Motor neuron (in vitro differentiated cells): ENCODE data around the gene NOS1. TPM values are rescaled to one million over a fixed set of nuclear protein-coding genes. Genes with fewer than 3 reads are reported as not detected.
A peak's percentile ranks its signal among the peaks of the same experiment; 100 is the strongest.
"Not testable (repeated sequence)": the region's sequence is repeated elsewhere in the genome, so short reads cannot be mapped to it uniquely, and the experiment has no call there.

ENCODE experiments used
- ATAC-seq, 8 experiments: fragments of 200-7000 bp; cut with Tn5 transposase; replicated peaks in 6 of 8; 2 replicates each; pipeline ENCODE4 v1.8.0; 2021; ENCODE audit warnings: mild to moderate bottlenecking in 8 of 8, moderate library complexity in 8 of 8
- H3K27ac ChIP-seq, 2 donors: fragments of 250-450 bp; sonication (Bioruptor Pico); 2 replicates each; pipeline ENCODE4 v1.9.0; 2021; ENCODE audit warnings: antibody characterized with exemption in 2 of 2, mild to moderate bottlenecking in 2 of 2, moderate library complexity in 1 of 2
- H3K4me1 ChIP-seq, 2 donors: fragments of 250-450 bp; sonication (Bioruptor Pico); replicated peaks in 1 of 2; 2 replicates each; pipeline ENCODE4 v1.6.1; 2021; ENCODE audit warnings: antibody characterized with exemption in 2 of 2, mild to moderate bottlenecking in 2 of 2, moderate library complexity in 1 of 2
- H3K4me3 ChIP-seq, 5 donors: fragments of 250-450 bp; sonication (Bioruptor Pico); 2 replicates each; pipeline ENCODE4 v1.9.0; 2021; ENCODE audit warnings: antibody characterized with exemption in 5 of 5, mild to moderate bottlenecking in 5 of 5, moderate library complexity in 4 of 5
- WGBS, 10 experiments: fragments of 450-650 bp; shearing (Covaris generic); methylation state at CpG; one replicate each; pipeline ENCODE4 v1.0.0; 2022; 5-methylcytosine and 5-hydroxymethylcytosine counted together
- in situ Hi-C, 9 experiments: fragments of 400-800 bp; cut with MboI; loops; one replicate each; pipeline ENCODE4 v1.15.0; 2021; ENCODE audit warnings: low sequenced_read_pairs in 9 of 9, low pct_unique_long_range_greater_than_20kb in 2 of 9; ENCODE audit not compliant: unreplicated experiment in 9 of 9
- total RNA-seq, 8 experiments: library from RNA; unstranded; fragments of 300-600 nt; gene quantifications; 2 replicates each; pipeline versions ENCODE4 v1.2.3 to v1.2.4, GENCODE V29; 2022

NOS1 gene
- total RNA-seq, 8 experiments from 2014 or later: 0.10 to 3.1 (median 0.33) TPM; not detected in 1

- in situ Hi-C loops: loop anchor here in 3 of 9 experiments (25.0 kb wide), 2 partner anchors 353 to 603 kb away; no protein-coding TSS in a partner anchor
- H3K4me3 ChIP-seq: no peak overlapping the region
- no peak overlapping the region for H3K27ac ChIP-seq
- ATAC-seq: no peak
- WGBS, 10 experiments: 0 to 100% (median 96%) methylated on average over 1 to 11 of the region's 15 CpGs; no CpG with 5 or more reads in 2 of the 10 experiments
- no peaks in the 10 kb centered on the region for H3K4me1 ChIP-seq
Observed at GRCh38 chr12:117234441-117234840, 127.0 kb downstream of the NOS1 start.

- 0 to 91% (median 68%) methylated on average over 1 to 8 of the region's 11 CpGs; no CpG with 5 or more reads in 3 of the 10 experiments for WGBS, 10 experiments
- in situ Hi-C loops: loop anchor here in 3 of 9 experiments (25.0 kb wide), 2 partner anchors 356 to 606 kb away; no protein-coding TSS in a partner anchor
- no peak for ATAC-seq
- Histone ChIP-seq H3K4me3 (no peak overlapping the region), H3K27ac (no peak overlapping the region), H3K4me1 (no peaks in the 10 kb centered on the region)
Observed at GRCh38 chr12:117231750-117232149, 129.7 kb downstream of the NOS1 start.

- no peaks in the 10 kb centered on the region for H3K4me1 ChIP-seq
- in situ Hi-C loops: loop anchor here in 3 of 9 experiments (25.0 kb wide), 2 partner anchors 359 to 609 kb away; no protein-coding TSS in a partner anchor
- peak; percentile 36 to 98 (median 50) for ATAC-seq
- H3K4me3 ChIP-seq: no peak overlapping the region
- 31 to 83% (median 66%) methylated on average over 1 to 2 of the region's 2 CpGs; no CpG with 5 or more reads in 5 of the 10 experiments for WGBS, 10 experiments
- H3K27ac ChIP-seq: no peak overlapping the region
Observed at GRCh38 chr12:117228239-117228638, 133.2 kb downstream of the NOS1 start.

- WGBS, 10 experiments: 13 to 71% (median 47%) methylated on average over 1 to 7 of the region's 12 CpGs; no CpG with 5 or more reads in 3 of the 10 experiments
- no peaks in the 10 kb centered on the region for H3K4me1 ChIP-seq
- H3K27ac ChIP-seq: no peak overlapping the region
- no peak overlapping the region for H3K4me3 ChIP-seq
- ATAC-seq: no peak
- in situ Hi-C loops: loop anchor here in 3 of 9 experiments (25.0 kb wide), 2 partner anchors 360 to 610 kb away; no protein-coding TSS in a partner anchor
Observed at GRCh38 chr12:117227000-117227653, 134.3 kb downstream of the NOS1 start.

DNA sequence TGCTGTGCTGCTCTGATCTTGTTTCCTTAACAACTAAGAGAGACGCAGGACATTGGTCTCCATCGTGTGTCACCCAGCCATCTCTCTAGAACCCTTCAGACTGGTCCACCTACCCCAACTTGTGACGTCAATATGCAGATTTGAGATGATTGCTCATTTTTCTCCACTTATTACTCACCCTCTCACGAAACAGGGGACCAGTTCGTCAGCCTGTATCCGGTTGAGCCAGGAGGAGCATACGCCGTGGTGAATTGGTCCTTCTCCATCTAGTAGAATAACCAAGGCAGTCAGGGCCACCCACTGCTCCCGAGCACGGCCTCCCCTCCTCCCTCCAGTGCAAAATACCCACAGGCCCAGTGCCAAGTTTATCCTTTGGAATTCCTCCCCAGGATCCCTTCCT lies 134.9 kb downstream of the NOS1 start:
- WGBS, 10 experiments: 33 to 100% (median 55%) methylated on average over 1 to 4 of the region's 10 CpGs; no CpG with 5 or more reads in 4 of the 10 experiments
- H3K4me3 ChIP-seq: no peak overlapping the region
- no peak for ATAC-seq
- no peak overlapping the region for H3K27ac ChIP-seq
- in situ Hi-C loops: loop anchor here in 3 of 9 experiments (25.0 kb wide), 2 partner anchors 361 to 611 kb away; no protein-coding TSS in a partner anchor
- no peaks in the 10 kb centered on the region for H3K4me1 ChIP-seq

DNA sequence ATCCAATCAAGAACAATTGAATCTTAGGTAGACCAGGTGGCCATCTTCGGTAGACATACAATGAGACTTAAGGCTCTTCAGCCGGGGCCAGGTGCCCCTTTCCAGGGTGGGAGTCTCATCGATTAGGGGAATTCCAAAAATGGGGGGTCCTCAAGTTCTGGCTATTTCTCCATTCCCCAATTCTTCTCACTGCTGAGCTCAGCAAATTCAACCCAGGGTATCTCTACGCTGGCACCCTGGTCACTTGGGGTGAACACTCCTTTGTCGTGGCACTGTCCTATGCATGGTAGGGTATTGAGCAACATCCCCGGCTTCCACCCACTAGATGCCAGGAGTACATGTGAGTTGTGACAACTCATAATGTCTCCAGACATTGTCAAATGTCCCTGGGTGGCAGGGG lies 136.2 kb downstream of the NOS1 start:
- Histone ChIP-seq H3K4me3 (no peak overlapping the region), H3K27ac (no peak overlapping the region), H3K4me1 (no peaks in the 10 kb centered on the region)
- WGBS, 10 experiments: 57 to 100% (median 59%) methylated on average over 1 to 2 of the region's 6 CpGs; no CpG with 5 or more reads in 6 of the 10 experiments
- ATAC-seq: no peak
- in situ Hi-C loops: loop anchor here in 3 of 9 experiments (25.0 kb wide), 2 partner anchors 362 to 612 kb away; no protein-coding TSS in a partner anchor

GRCh38 chr12:117220947-117221346 lies 140.5 kb downstream of the NOS1 start:
- not testable (repeated sequence) for H3K4me1 ChIP-seq, H3K27ac ChIP-seq, ATAC-seq, H3K4me3 ChIP-seq
- WGBS, 10 experiments: 40 to 100% (median 76%) methylated on average over 1 to 3 of the region's 5 CpGs; no CpG with 5 or more reads in 3 of the 10 experiments
- in situ Hi-C loops: loop anchor here in 5 of 9 experiments (25.0 kb wide), 3 partner anchors 616 to 1141 kb away; partner anchors contain the start of gene TAOK3 (in 1 of the 5)

GRCh38 chr12:117218149-117218548 lies 143.3 kb downstream of the NOS1 start:
- no peak for ATAC-seq
- no peak overlapping the region for H3K27ac ChIP-seq
- H3K4me1 ChIP-seq: no peaks in the 10 kb centered on the region
- 0 to 87% (median 74%) methylated on average over 1 to 7 of the region's 7 CpGs; no CpG with 5 or more reads in 5 of the 10 experiments for WGBS, 10 experiments
- in situ Hi-C loops: loop anchor here in 6 of 9 experiments (10.0 to 25.0 kb wide), 4 partner anchors 619 to 1144 kb away; partner anchors contain the start of gene TAOK3 (in 1 of the 6)
- H3K4me3 ChIP-seq: no peak overlapping the region

- ATAC-seq: no peak
- Histone ChIP-seq H3K4me3 (no peak overlapping the region), H3K4me1 (no peaks in the 10 kb centered on the region), H3K27ac (no peak overlapping the region)
- in situ Hi-C loops: loop anchor here in 6 of 9 experiments (10.0 to 25.0 kb wide), 4 partner anchors 621 to 1146 kb away; partner anchors contain the start of gene TAOK3 (in 1 of the 6)
- WGBS, 10 experiments: 0 to 95% (median 67%) methylated on average over 1 to 5 of the region's 5 CpGs; no CpG with 5 or more reads in 3 of the 10 experiments
Observed at GRCh38 chr12:117216686-117217085, 144.7 kb downstream of the NOS1 start.

DNA sequence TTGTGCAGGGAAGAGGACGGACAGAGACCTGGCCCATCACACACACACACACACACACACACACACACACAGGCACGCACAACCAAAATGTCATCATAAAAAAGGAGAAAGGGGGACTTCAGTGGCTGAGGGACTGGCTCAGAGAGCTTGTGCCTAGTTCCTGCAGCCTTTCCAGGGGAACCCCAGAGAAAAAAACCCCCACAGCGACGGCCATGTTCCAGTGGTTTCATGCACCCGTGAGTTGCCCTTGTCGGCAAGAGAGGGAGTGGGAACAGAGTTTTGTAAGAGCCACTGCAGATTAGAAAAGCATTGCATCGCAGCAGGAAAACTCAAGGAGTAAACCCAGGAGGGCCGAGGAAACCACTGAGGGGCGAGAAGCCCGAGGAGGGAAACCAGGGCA lies 146.6 kb downstream of the NOS1 start:
- WGBS, 10 experiments: 7 to 100% (median 74%) methylated on average over 1 to 5 of the region's 10 CpGs; no CpG with 5 or more reads in 2 of the 10 experiments
- no peak for ATAC-seq
- Histone ChIP-seq H3K4me1 (no peaks in the 10 kb centered on the region), H3K4me3 (no peak overlapping the region), H3K27ac (no peak overlapping the region)
- in situ Hi-C loops: loop anchor here in 6 of 9 experiments (10.0 to 25.0 kb wide), 4 partner anchors 623 to 1148 kb away; partner anchors contain the start of gene TAOK3 (in 1 of the 6)

DNA sequence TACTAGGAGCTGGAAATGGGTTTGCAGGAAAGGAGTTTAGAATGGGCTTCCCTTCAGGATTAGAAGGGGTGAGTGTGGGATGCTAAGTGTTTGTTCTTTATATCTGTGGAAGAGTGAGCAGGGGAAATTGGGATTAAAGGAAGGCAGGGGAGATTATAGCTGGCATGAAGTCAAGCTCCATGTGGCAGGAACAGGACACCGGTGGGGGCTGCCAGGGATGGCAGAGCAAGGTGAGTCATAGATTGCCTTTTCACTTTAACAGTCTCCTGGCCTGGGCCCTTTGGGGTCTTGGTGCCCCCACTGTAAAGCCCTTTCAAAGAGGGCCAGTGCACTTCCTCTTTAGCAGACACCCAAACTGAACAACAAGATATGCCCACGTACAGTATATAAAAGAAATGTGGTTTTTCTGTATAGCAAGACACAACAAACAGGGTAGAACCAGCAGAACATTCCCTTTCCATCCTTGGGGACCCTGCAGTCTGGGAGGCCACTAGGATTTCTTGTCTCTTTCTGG lies 148.1 kb downstream of the NOS1 start:
- Histone ChIP-seq H3K27ac (no peak overlapping the region), H3K4me1 (no peaks in the 10 kb centered on the region), H3K4me3 (no peak overlapping the region)
- WGBS, 10 experiments: 0 to 75% (median 60%) methylated on average over 1 to 2 of the region's 2 CpGs; no CpG with 5 or more reads in 5 of the 10 experiments
- no peak for ATAC-seq
- in situ Hi-C loops: loop anchor here in 6 of 9 experiments (10.0 to 25.0 kb wide), 4 partner anchors 624 to 1149 kb away; partner anchors contain the start of gene TAOK3 (in 1 of the 6)

DNA sequence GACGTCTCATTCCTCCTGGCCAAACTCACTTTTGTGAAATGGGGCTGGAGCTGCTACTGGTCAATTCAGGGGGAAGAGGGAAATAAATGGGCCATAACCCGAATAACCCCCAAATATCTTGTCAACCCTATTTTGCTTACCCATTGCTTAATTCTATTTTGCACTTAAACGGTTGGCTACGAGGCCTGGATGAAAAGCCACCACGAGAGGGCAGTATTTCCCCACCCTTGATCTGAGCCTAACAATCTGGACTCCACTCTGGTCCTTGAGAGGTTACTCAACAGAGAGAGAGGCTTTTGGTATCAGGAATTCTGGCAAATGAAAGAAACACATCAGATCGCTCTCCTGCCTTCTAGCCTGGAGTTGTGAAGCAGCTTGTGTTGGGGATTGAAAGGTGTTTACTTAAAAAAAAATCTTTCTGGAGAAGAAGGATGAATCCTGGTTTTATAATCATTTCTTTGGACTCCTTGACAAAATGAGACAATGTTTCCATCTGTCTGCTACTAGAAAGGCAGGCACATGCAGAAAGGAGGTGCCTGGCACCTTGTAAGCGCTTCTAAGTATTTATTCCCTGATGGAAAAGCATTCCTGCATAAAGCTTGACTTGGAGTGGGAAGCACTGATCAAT lies 148.7 kb downstream of the NOS1 start:
- Histone ChIP-seq H3K4me3 (no peak overlapping the region), H3K4me1 (no peaks in the 10 kb centered on the region), H3K27ac (no peak overlapping the region)
- peak; percentile 76 to 93 (median 88) for ATAC-seq
- in situ Hi-C loops: loop anchor here in 6 of 9 experiments (10.0 to 25.0 kb wide), 4 partner anchors 625 to 1150 kb away; partner anchors contain the start of gene TAOK3 (in 1 of the 6)
- WGBS, 10 experiments: 0 to 67% (median 6%) methylated on average over 1 to 7 of the region's 7 CpGs
